Esophagus muscularis mucosa (tissue), 3 donors: ENCODE data around the gene EML2.

Experiments
- CTCF ChIP-seq, 3 experiments: fragments of 200-600 bp in 2 of 3; fragments of 450-650 bp in 1 of 3; sonication (generic) in 2 of 3; IDR thresholded peaks; one replicate each; pipeline ENCODE4 v1.5.1; 2017 to 2019; ENCODE audit warnings: antibody characterized with exemption in 3 of 3, mild to moderate bottlenecking in 2 of 3, moderate library complexity in 1 of 3
- EP300 ChIP-seq: sonication (generic); formaldehyde crosslinking; IDR thresholded peaks from one replicate; pipeline ENCODE4 v1.6.1; 2017; ENCODE audit warnings: antibody characterized with exemption

DNA sequence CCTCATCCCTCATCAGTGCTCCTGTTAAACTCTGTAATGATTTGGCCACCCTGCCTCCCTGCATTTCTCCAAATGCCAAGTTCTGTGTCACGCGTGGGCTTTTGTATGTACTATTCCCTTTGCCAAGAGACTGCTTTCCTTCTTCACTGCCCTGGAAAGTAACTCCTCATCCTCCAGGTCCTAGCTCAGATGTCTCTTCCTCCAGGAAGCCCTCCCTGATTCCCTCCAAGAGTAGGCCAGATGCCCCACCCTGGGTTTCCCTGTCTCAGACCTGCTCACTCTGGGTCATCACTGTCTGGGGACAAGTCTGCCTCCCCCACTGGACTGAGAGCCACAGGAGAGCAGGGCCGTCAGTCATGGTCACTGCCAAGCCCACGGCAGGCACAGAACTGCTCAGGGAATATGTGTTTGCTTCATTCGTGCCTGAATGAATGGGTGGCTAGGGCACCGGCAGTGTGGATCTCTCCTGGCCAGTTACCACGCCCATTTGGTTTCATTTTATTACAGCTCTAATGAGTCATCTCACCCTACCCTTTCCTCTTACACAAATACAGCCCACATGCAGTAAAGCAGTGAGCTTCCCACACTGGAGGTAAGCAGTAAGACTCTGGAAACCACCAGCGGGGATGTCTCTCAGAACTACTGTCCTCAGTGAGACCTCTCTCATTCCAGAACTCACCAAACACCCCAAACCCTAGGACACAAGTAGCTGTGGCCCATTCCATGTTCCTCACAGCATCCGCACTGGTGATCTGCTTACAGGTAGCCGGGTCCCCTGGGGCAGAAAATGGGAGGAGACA, 25.1 kb downstream of the EML2 start:
- TF ChIP-seq CTCF (IDR thresholded peaks at IDR 0.05) (no peak), EP300 (no peak)
